H1 (cell line): Measurements from ENCODE around the gene CTSW.

Source experiments
- CREB1 ChIP-seq: IDR thresholded peaks from 2 replicates; pipeline ENCODE4 v1.6.1; 2012; ENCODE audit warnings: inconsistent platforms
- EGR1 ChIP-seq: IDR thresholded peaks from 2 replicates; pipeline ENCODE4 v1.6.1; 2011; ENCODE audit warnings: low read depth, low read length, borderline replicate concordance
- EP300 ChIP-seq, 2 experiments: IDR thresholded peaks; 1 replicate in 1 of 2; 2 replicates in 1 of 2; pipeline ENCODE4 v1.6.1; 2011 to 2012; ENCODE audit warnings: low read depth in 2 of 2, low read length in 2 of 2, mild to moderate bottlenecking in 2 of 2, borderline replicate concordance in 1 of 2, inconsistent platforms in 1 of 2, moderate library complexity in 1 of 2
- GABPA ChIP-seq: IDR thresholded peaks from 2 replicates; pipeline ENCODE4 v1.6.1; 2011; ENCODE audit warnings: mild to moderate bottlenecking, low read length, moderate library complexity, borderline replicate concordance; ENCODE audit not compliant: insufficient read depth
- HDAC2 ChIP-seq, 2 experiments: fragments of 300-600 bp in 1 of 2; sonication (generic) in 1 of 2; IDR thresholded peaks; 2 replicates each; pipeline ENCODE4 v1.6.1; 2011 to 2012; ENCODE audit warnings: low read depth in 2 of 2, low read length in 2 of 2, mild to moderate bottlenecking in 2 of 2, moderate library complexity in 2 of 2, borderline replicate concordance in 1 of 2, inconsistent platforms in 1 of 2
- NRF1 ChIP-seq: IDR thresholded peaks from 2 replicates; pipeline ENCODE4 v1.6.1; 2011; ENCODE audit warnings: mild to moderate bottlenecking, low read depth, low read length, improper control_type of control experiment
- PHF8 ChIP-seq: fragments of 200-600 bp; sonication (generic); conservative IDR thresholded peaks from 2 replicates; pipeline ENCODE4 v1.7.1; 2012; ENCODE audit warnings: low read depth, mild to moderate bottlenecking, inconsistent platforms, low read length, moderate library complexity
- POLR2A ChIP-seq, 2 experiments: IDR thresholded peaks; 1 replicate in 1 of 2; 2 replicates in 1 of 2; pipeline ENCODE4 v1.6.1; 2011; ENCODE audit warnings: low read depth in 2 of 2, low read length in 2 of 2, mild to moderate bottlenecking in 2 of 2; ENCODE audit errors: control extremely low read depth in 1 of 2
- POU5F1 ChIP-seq: IDR thresholded peaks from 2 replicates; pipeline ENCODE4 v1.6.1; 2011; ENCODE audit warnings: low read depth, mild to moderate bottlenecking, low read length, moderate library complexity
- SP4 ChIP-seq: IDR thresholded peaks from 2 replicates; pipeline ENCODE4 v1.6.1; 2012; ENCODE audit warnings: low read length, inconsistent platforms
- TAF1 ChIP-seq: IDR thresholded peaks from 2 replicates; pipeline ENCODE4 v1.6.1; 2011; ENCODE audit warnings: mild to moderate bottlenecking, low read depth, low read length
- YY1 ChIP-seq: IDR thresholded peaks from 2 replicates; pipeline ENCODE4 v1.6.1; 2011; ENCODE audit warnings: low read depth, mild to moderate bottlenecking, low read length
- TF ChIP-seq, protein P1 (sequence below), 3 experiments: IDR thresholded peaks; 1 replicate in 2 of 3; 2 replicates in 1 of 3; pipeline versions ENCODE4 v1.5.1 to v1.6.1; 2011; ENCODE audit warnings: low read length in 3 of 3, mild to moderate bottlenecking in 3 of 3, inconsistent platforms in 2 of 3, low read depth in 1 of 3, moderate library complexity in 1 of 3; ENCODE audit not compliant: insufficient read depth in 1 of 3; ENCODE audit errors: control extremely low read depth in 1 of 3
- TF ChIP-seq, protein P2 (sequence below): IDR thresholded peaks from 2 replicates; pipeline ENCODE4 v1.6.1; 2012; ENCODE audit warnings: inconsistent platforms

DNA sequence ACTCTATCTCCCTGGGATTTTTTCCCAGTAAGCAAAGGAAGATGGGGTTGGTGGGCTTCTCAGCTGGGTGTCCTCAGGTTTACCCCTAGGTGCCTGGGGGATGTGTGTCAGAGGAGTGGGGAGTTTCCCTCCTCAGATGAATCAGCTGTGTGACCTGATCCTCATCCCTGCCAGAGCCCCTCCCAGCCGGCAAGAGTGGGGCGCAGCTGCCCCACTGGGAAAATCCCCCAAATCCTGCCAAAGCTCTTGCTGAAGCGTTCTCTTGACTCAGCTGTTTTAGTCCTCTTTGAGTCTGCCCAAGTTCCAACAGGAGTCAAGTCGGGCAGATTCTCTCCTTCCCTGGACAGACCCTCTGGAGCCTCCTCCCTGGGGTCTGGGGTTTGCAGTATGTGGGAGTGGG lies 33.2 kb downstream of the CTSW start:
- TF ChIP-seq EP300 (IDR thresholded peaks at IDR 0.05; ENCODE audit: borderline replicate concordance in 1 of 2, low read depth in 2 of 2, low read length in 2 of 2) (no peak), TAF1 (no peak), EGR1 (no peak), YY1 (no peak), POLR2A (IDR thresholded peaks at IDR 0.05; ENCODE audit: control extremely low read depth in 1 of 2, low read depth in 2 of 2, low read length in 2 of 2) (no peak), PHF8 (no peak), NRF1 (no peak), POU5F1 (no peak), SP4 (no peak), GABPA (no peak), HDAC2 (IDR thresholded peaks at IDR 0.05; ENCODE audit: borderline replicate concordance in 1 of 2, low read depth in 2 of 2, low read length in 2 of 2) (no peak), CREB1 (no peak)
- TF ChIP-seq, protein P1, sequence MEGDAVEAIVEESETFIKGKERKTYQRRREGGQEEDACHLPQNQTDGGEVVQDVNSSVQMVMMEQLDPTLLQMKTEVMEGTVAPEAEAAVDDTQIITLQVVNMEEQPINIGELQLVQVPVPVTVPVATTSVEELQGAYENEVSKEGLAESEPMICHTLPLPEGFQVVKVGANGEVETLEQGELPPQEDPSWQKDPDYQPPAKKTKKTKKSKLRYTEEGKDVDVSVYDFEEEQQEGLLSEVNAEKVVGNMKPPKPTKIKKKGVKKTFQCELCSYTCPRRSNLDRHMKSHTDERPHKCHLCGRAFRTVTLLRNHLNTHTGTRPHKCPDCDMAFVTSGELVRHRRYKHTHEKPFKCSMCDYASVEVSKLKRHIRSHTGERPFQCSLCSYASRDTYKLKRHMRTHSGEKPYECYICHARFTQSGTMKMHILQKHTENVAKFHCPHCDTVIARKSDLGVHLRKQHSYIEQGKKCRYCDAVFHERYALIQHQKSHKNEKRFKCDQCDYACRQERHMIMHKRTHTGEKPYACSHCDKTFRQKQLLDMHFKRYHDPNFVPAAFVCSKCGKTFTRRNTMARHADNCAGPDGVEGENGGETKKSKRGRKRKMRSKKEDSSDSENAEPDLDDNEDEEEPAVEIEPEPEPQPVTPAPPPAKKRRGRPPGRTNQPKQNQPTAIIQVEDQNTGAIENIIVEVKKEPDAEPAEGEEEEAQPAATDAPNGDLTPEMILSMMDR (IDR thresholded peaks at IDR 0.05; ENCODE audit: control extremely low read depth in 1 of 3, insufficient read depth in 1 of 3, low read depth in 1 of 3, low read length in 3 of 3) = no peak
- TF ChIP-seq, protein P2, sequence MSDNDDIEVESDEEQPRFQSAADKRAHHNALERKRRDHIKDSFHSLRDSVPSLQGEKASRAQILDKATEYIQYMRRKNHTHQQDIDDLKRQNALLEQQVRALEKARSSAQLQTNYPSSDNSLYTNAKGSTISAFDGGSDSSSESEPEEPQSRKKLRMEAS = no peak
